ENCODE measurements around the gene HIVEP2. TPM values are rescaled to one million over a fixed set of nuclear protein-coding genes. Genes with fewer than 3 reads are reported as not detected.

The HIVEP2 gene
- total and polyA plus RNA-seq, 4 experiments from 2014 or later = 5.0 to 92.7 (median 56.7) TPM

DNA sequence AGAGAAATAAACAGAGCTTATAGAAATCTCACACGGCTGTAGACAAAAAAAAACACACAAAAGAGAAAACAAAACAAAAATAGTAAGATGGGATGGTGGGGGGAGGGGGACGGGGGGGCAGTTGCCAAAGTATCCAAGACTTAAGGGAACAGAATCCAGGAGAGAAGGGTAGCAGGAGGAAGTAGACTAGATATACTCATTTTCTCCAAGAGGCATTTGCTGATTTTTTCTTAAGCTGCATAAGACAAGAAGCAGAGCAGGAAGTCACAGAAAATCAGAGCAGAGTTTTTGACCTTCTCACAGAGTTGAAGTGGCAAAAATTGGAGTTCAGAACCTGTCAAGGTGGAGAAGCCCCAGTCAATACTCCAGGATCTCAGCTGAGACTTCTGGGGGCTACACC, 237.7 kb downstream of the HIVEP2 start:
- Mint-ChIP-seq H3K27ac (peak overlapping the region in 1 of 7 donors; percentile 7), H3K27me3 (no peaks in the 10 kb centered on the region), H3K36me3 (no peaks in the 10 kb centered on the region), H3K9me3 (no peaks in the 10 kb centered on the region), H3K4me3 (peak overlapping the region in 1 of 8 donors; percentile 15), H3K4me1 (peaks cover 2 to 24% (median 8%) of the 10 kb centered on the region in 4 donors)
- no peaks in the 10 kb centered on the region for H3K36me3 ChIP-seq (ENCODE audit: insufficient read depth, low read length)
- no peak for DNase-seq
- ChIA-PET POLR2A (ENCODE audit: partially characterized antibody) (no interaction called here), CTCF (ENCODE audit: partially characterized antibody) (interaction anchor here (1.8 kb wide), 1 partner anchor 15 kb away, joined by 5 read pairs; no protein-coding TSS in a partner anchor)
- no peaks in the 10 kb centered on the region for H3K9me3 ChIP-seq (ENCODE audit: control insufficient read depth in 1 of 2, low read length in 2 of 2)
- H3K4me3 ChIP-seq (ENCODE audit: low read length in 2 of 2) = no peak overlapping the region
- no peak overlapping the region for H3K27ac ChIP-seq (ENCODE audit: low read depth, low read length)
- intact Hi-C loops (cut with micrococcal nuclease) = no loop called here
- peaks cover 4% of the 10 kb centered on the region for H3K4me1 ChIP-seq (ENCODE audit: insufficient read depth, low read length)
- H3K27me3 ChIP-seq (ENCODE audit: insufficient read depth, low read length) = no peaks in the 10 kb centered on the region

DNA sequence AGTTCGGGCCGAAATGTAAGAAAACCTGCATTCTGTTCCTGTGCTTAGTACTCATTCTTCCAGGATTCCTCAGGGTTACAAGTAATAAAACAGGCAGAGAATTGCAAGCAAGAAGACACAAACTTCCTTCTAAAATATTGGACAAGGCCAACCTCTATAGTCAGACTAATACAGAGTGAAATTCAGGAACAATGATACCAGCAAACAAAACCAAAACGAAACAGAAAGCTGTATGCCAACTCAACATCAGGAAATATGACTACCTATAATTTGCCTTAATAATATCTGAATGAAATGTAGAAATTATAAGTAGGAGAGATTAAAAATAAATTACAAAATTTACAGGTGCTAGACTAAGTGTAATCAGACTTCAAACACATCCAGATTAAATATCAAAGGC, 238.8 kb downstream of the HIVEP2 start:
- Mint-ChIP-seq H3K4me1 (peaks cover 2 to 24% (median 8%) of the 10 kb centered on the region in 4 donors), H3K27ac (peak overlapping the region in 2 of 7 donors; percentile 47 to 55), H3K9me3 (no peaks in the 10 kb centered on the region), H3K4me3 (peak overlapping the region in 4 of 8 donors; percentile 41 to 53 (median 48)), H3K27me3 (no peaks in the 10 kb centered on the region), H3K36me3 (no peaks in the 10 kb centered on the region)
- Histone ChIP-seq H3K36me3 (ENCODE audit: insufficient read depth, low read length) (no peaks in the 10 kb centered on the region), H3K4me1 (ENCODE audit: insufficient read depth, low read length) (peaks cover 4% of the 10 kb centered on the region), H3K4me3 (ENCODE audit: low read length in 2 of 2) (no peak overlapping the region), H3K27ac (ENCODE audit: low read depth, low read length) (no peak overlapping the region), H3K9me3 (ENCODE audit: control insufficient read depth in 1 of 2, low read length in 2 of 2) (no peaks in the 10 kb centered on the region), H3K27me3 (ENCODE audit: insufficient read depth, low read length) (no peaks in the 10 kb centered on the region)
- CTCF ChIA-PET (ENCODE audit: partially characterized antibody) = no interaction called here
- POLR2A ChIA-PET (ENCODE audit: partially characterized antibody) = no interaction called here
- intact Hi-C loops (cut with micrococcal nuclease) = no loop called here
- DNase-seq = no peak

DNA sequence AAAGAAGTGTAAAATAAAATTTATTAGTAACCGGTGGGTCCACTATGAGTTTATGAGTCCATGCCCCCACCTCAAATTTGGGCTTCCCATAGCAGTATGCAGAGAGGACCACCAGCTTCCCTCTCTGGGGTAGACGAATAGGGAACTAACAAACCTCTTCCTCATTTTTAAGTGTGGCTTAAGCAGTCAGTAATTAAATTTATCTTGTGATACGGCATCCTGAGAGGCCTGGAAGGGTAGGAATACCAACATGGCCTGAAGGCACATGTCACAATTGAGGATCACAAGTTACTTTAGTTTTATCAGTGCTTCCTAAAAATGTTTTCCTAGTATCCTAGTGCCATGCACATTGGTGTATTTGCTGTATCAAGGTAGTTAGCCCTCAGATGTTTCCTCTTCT, 239.9 kb downstream of the HIVEP2 start:
- no peak for DNase-seq
- H3K4me3 ChIP-seq (ENCODE audit: low read length in 2 of 2) = no peak overlapping the region
- H3K4me1 Mint-ChIP-seq = peaks cover 2 to 24% (median 8%) of the 10 kb centered on the region in 4 donors
- no peaks in the 10 kb centered on the region for H3K9me3 ChIP-seq (ENCODE audit: control insufficient read depth in 1 of 2, low read length in 2 of 2)
- ChIA-PET POLR2A (ENCODE audit: partially characterized antibody) (no interaction called here), CTCF (ENCODE audit: partially characterized antibody) (no interaction called here)
- H3K27me3 Mint-ChIP-seq = no peaks in the 10 kb centered on the region
- peaks cover 4% of the 10 kb centered on the region for H3K4me1 ChIP-seq (ENCODE audit: insufficient read depth, low read length)
- H3K27me3 ChIP-seq (ENCODE audit: insufficient read depth, low read length) = no peaks in the 10 kb centered on the region
- H3K36me3 Mint-ChIP-seq = no peaks in the 10 kb centered on the region
- intact Hi-C loops (cut with micrococcal nuclease) = no loop called here
- no peaks in the 10 kb centered on the region for H3K9me3 Mint-ChIP-seq
- no peaks in the 10 kb centered on the region for H3K36me3 ChIP-seq (ENCODE audit: insufficient read depth, low read length)
- H3K4me3 Mint-ChIP-seq = no peak overlapping the region
- H3K27ac ChIP-seq (ENCODE audit: low read depth, low read length) = no peak overlapping the region
- H3K27ac Mint-ChIP-seq = no peak overlapping the region

DNA sequence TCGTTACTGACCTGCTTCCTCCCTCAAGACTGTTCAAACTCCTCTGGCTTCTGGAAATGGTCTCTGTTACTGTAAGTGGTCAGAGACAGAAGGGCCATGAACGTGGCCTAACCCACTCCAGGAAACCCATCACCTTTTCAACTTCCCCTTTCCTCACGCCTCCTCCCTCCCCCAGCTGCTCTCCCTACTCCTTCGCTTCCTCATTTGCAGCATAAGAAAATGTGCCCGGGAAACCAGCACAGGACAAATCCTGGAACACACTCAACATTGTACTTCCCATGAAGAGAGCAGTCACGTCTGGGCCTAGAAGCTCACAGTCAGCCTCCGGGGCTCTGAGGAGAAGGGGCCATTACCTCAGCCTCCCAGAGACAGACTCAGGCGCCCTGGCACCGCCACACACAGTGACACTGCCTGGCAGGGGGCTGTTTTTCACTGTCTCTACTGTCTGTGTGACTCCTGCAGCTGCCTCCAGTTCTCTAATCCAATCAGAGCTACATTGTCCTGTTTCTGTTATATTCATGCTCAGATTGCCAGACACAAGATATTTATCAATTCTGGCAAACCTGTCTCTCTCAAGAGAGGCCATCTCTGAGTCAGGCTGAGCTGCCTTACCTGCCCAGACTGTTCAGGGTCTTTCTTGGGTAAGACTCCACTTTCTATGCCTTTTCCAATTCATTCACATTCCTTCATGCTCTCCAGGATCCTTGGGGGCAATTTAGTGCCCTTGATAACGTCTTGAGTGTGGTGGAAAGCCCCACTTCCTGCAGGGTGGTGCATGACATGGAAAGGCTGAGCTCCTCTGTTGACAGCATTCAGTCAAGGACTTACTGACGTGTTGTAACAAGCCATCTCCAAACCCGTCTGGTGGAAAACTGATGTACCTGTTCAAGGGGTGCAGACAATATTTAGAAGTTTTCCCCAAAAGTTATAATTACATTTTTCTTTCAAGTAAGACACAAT, 242.2 kb downstream of the HIVEP2 start:
- Histone ChIP-seq H3K27ac (ENCODE audit: low read depth, low read length) (no peak overlapping the region), H3K27me3 (ENCODE audit: insufficient read depth, low read length) (no peaks in the 10 kb centered on the region), H3K36me3 (ENCODE audit: insufficient read depth, low read length) (no peaks in the 10 kb centered on the region), H3K4me3 (ENCODE audit: low read length in 2 of 2) (no peak overlapping the region), H3K4me1 (ENCODE audit: insufficient read depth, low read length) (peaks cover 4% of the 10 kb centered on the region), H3K9me3 (ENCODE audit: control insufficient read depth in 1 of 2, low read length in 2 of 2) (no peaks in the 10 kb centered on the region)
- CTCF ChIA-PET (ENCODE audit: partially characterized antibody) = interaction anchor here (0.8 to 1.4 kb wide), 4 partner anchors 9 to 228 kb away, joined by 3 to 4 read pairs (median 4); no protein-coding TSS in a partner anchor
- H3K4me1 Mint-ChIP-seq = peaks cover 2 to 24% (median 9%) of the 10 kb centered on the region in 4 donors
- no peak overlapping the region for H3K4me3 Mint-ChIP-seq
- no peaks in the 10 kb centered on the region for H3K27me3 Mint-ChIP-seq
- no peak for DNase-seq
- no peak overlapping the region for H3K27ac Mint-ChIP-seq
- no peaks in the 10 kb centered on the region for H3K9me3 Mint-ChIP-seq
- POLR2A ChIA-PET (ENCODE audit: partially characterized antibody) = no interaction called here
- intact Hi-C loops (cut with micrococcal nuclease) = no loop called here
- no peaks in the 10 kb centered on the region for H3K36me3 Mint-ChIP-seq

Other genes starting within 250 kb of the HIVEP2 start
- gene AIG1, start 115.7 kb upstream of the HIVEP2 start, total RNA-seq = 10 to 100 TPM in 1 of 2 experiments, 1 to 10 TPM in 1; 9.6 to 10.2 TPM
- gene AIG1, start 115.7 kb upstream of the HIVEP2 start, polyA plus RNA-seq = 10 to 100 TPM; 20.3 to 21.5 TPM